Prostate gland (tissue), 2 donors: ENCODE results near the gene ATP6V0A4.

Experiments
- POLR2A ChIP-seq: fragments of 450-650 bp; IDR thresholded peaks from one replicate; pipeline ENCODE4 v1.6.1; 2016; ENCODE audit warnings: antibody characterized with exemption, mild to moderate bottlenecking
- TF ChIP-seq, protein P1 (sequence below), 4 experiments: fragments of 200-600 bp in 2 of 4; fragments of 450-650 bp in 2 of 4; sonication (generic) in 2 of 4; IDR thresholded peaks; 1 replicate in 3 of 4; 2 replicates in 1 of 4; pipeline ENCODE4 v1.5.1; 2016 to 2019; ENCODE audit warnings: antibody characterized with exemption in 4 of 4, mild to moderate bottlenecking in 2 of 4, moderate library complexity in 2 of 4

DNA sequence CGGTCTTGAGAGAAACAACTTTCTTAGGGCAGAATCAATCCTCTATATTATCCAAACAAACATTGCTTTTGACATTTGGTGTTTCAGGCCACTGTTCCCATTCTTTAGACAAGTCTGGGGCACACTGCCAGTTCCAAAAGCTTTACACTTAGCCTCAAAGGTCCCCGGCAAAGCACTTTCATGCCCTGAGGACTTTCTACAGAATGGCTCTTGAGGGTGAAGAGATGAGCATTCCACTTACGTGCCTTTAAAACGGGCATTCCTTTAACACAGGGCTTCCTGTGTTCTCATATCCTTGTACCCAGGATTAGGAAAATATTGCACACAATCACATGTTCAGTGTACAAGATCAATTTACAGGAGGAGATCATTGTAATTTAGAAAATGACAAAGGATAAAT is 13.3 kb downstream of the ATP6V0A4 start:
- TF ChIP-seq, protein P1, sequence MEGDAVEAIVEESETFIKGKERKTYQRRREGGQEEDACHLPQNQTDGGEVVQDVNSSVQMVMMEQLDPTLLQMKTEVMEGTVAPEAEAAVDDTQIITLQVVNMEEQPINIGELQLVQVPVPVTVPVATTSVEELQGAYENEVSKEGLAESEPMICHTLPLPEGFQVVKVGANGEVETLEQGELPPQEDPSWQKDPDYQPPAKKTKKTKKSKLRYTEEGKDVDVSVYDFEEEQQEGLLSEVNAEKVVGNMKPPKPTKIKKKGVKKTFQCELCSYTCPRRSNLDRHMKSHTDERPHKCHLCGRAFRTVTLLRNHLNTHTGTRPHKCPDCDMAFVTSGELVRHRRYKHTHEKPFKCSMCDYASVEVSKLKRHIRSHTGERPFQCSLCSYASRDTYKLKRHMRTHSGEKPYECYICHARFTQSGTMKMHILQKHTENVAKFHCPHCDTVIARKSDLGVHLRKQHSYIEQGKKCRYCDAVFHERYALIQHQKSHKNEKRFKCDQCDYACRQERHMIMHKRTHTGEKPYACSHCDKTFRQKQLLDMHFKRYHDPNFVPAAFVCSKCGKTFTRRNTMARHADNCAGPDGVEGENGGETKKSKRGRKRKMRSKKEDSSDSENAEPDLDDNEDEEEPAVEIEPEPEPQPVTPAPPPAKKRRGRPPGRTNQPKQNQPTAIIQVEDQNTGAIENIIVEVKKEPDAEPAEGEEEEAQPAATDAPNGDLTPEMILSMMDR (IDR thresholded peaks at IDR 0.05): no peak
- no peak for TF ChIP-seq POLR2A
